ENCODE data around the gene NOTCH1. TPM values are rescaled to one million over a fixed set of nuclear protein-coding genes. Genes with fewer than 3 reads are reported as not detected.

The NOTCH1 gene
- total RNA-seq, 2 donors from 2014 or later = 71.6 to 84.2 TPM

DNA sequence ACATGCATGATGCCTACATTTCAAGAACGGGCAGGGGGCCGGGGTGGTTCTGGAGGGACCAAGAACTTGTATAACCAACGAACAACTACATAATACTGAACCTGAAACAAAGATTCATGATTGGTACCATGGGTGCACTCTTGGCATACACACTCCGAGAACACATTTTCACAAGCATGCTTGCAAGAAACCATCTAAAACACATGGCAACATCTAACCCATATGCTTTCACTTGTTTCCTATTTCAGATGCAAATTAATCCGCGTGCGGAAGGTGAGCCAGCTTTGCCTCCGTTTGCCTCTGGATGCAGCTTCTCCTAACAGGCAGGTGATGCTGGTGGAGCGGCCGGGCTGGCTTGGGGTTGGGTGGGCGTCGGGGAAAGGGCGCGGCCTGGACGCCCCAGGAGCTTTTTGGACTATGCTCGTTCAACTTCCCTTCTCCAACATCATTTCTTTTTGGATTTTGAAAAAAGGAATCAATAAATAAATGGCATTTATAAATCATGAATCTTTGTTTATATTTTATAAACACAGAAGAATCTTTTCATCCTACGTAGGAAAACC, 50.5 kb downstream of the NOTCH1 start:
- peaks cover 3 to 5% of the 10 kb centered on the region in 2 donors for H3K36me3 Mint-ChIP-seq (ENCODE audit: insufficient read depth in 2 of 2)
- DNase-seq = no peak
- no peaks in the 10 kb centered on the region for H3K9me3 Mint-ChIP-seq
- H3K4me1 Mint-ChIP-seq (ENCODE audit: low read depth) = no peaks in the 10 kb centered on the region
- no peak overlapping the region for H3K4me3 Mint-ChIP-seq
- H3K27ac Mint-ChIP-seq = no peak overlapping the region
- no peak for ATAC-seq (replicated peaks in 1 of 2)
- H3K27me3 Mint-ChIP-seq (ENCODE audit: low read depth) = no peaks in the 10 kb centered on the region

DNA sequence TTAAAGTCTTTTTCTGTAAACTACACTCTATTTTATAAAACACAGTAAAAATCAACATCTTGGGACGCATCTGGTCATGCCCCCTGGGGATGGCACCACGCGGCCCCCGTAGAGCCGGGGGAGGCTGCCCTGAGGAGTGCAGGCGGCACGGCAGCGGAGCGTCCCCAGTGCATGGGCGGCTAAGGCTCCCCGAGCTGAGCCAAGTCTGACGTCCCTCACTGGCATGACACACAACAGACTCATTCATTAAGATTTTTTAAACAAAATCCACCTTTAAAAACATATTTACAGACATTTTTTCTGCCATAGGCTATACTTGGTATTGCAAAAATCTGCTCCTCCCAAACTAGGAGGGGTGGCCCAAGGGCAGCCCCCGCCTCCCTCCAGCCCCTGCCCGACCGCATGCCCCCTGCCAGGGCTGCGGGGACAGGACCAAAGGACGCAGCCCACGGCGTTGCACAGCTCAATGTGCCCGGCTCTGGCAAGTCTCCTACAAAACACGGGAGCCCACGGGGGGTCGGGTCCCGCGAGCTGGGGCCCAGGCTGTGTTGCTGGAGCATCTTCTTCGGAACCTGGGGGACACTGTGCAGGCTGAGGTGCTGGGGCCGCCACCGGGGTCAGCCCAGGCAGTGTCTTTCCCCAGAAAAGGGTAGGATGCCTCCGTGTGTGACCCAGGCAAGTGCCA, 51.2 kb downstream of the NOTCH1 start:
- H3K4me3 Mint-ChIP-seq = no peak overlapping the region
- no peaks in the 10 kb centered on the region for H3K27me3 Mint-ChIP-seq (ENCODE audit: low read depth)
- H3K27ac Mint-ChIP-seq = no peak overlapping the region
- DNase-seq (no peak), ATAC-seq (replicated peaks in 1 of 2) (no peak)
- no peaks in the 10 kb centered on the region for H3K9me3 Mint-ChIP-seq
- no peaks in the 10 kb centered on the region for H3K4me1 Mint-ChIP-seq (ENCODE audit: low read depth)
- H3K36me3 Mint-ChIP-seq (ENCODE audit: insufficient read depth in 2 of 2) = peaks cover 3 to 5% of the 10 kb centered on the region in 2 donors

DNA sequence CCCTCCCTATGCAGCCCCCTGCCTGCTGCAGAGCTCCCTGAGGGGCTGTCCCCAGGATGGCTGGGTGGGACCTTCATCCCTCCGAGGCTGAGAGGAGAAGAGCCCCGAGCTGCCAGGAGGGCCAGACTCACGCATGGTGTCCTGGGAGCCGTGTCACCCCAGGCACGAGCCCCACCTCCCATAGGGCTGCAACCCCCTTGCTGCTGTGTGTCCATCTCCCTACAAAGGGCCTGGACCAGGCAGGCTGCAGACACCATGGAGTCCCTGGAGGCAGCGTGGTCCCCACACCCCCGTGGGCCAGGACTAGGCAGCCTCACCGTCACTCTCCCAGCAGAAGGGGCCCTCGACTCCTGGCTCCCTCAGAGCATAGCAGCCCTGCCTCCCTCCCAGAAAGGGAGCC, 51.8 kb downstream of the NOTCH1 start:
- ATAC-seq (replicated peaks in 1 of 2) = peak; percentile 4 to 14
- H3K27ac Mint-ChIP-seq = no peak overlapping the region

DNA sequence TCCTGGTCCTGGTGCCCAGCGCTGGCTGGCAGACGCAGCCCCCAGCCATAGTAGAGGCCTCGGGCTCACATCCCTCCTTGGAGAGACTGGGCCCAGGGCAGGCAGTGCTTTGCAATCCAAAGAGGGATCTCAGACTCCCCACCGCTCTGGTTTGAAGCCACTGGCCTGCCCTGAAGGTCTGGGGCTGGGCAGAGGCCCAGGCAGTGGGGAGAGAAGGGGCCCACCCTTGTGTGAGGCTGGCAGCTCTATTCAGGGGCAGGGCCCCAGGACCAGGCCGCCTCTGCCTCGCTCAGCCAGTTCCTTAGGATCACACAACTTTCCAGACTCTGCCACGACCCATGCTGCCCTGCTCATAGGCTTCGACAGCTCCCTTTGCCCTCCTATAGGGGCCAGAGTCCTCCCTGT, 52.3 kb downstream of the NOTCH1 start:
- Mint-ChIP-seq H3K4me3 (no peak overlapping the region), H3K27me3 (ENCODE audit: low read depth) (no peaks in the 10 kb centered on the region), H3K27ac (no peak overlapping the region), H3K4me1 (ENCODE audit: low read depth) (no peaks in the 10 kb centered on the region), H3K36me3 (ENCODE audit: insufficient read depth in 2 of 2) (peaks cover 0 to 3% of the 10 kb centered on the region in 2 donors), H3K9me3 (no peaks in the 10 kb centered on the region)
- DNase-seq (no peak), ATAC-seq (replicated peaks in 1 of 2) (peak; percentile 6 to 14)

More for the DNA sequence above, 51.8 kb downstream of the NOTCH1 start:
- no peaks in the 10 kb centered on the region for H3K27me3 Mint-ChIP-seq (ENCODE audit: low read depth)
- H3K9me3 Mint-ChIP-seq = no peaks in the 10 kb centered on the region
- peaks cover 3% of the 10 kb centered on the region in 2 donors for H3K36me3 Mint-ChIP-seq (ENCODE audit: insufficient read depth in 2 of 2)
- H3K4me3 Mint-ChIP-seq = no peak overlapping the region
- H3K4me1 Mint-ChIP-seq (ENCODE audit: low read depth) = no peaks in the 10 kb centered on the region
- DNase-seq = no peak

DNA sequence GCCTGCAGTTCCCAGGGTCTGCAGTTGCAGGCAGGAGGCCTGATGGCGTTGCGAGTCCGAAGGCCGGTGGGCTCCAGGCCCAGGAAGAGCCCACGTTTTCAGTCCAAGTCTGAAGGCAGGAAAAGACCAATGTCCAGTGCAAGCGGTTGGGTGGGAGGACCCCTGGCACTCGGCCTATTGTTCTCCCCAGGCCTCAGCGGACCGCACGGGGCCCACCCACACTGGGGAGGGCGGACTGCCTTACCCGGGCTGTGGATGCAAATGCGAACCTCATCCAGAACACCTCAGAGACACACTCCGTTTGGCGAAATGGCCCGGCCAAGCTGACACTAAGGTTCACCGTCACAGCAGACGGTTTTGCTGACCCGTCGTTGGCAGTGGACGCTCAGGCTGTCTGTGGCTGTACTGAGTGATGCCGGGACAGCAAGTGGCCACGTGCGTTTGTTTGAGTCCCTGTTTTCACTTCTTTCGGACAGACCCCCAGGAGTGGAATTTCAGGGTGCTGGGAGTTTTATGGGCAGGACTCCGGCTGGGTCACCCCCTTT, 52.8 kb downstream of the NOTCH1 start:
- H3K4me1 Mint-ChIP-seq (ENCODE audit: low read depth) = no peaks in the 10 kb centered on the region
- H3K27me3 Mint-ChIP-seq (ENCODE audit: low read depth) = no peaks in the 10 kb centered on the region
- peaks cover 0 to 3% of the 10 kb centered on the region in 2 donors for H3K36me3 Mint-ChIP-seq (ENCODE audit: insufficient read depth in 2 of 2)
- H3K4me3 Mint-ChIP-seq = no peak overlapping the region
- H3K27ac Mint-ChIP-seq = no peak overlapping the region
- ATAC-seq (replicated peaks in 1 of 2) = no peak
- no peaks in the 10 kb centered on the region for H3K9me3 Mint-ChIP-seq
- DNase-seq = no peak

DNA sequence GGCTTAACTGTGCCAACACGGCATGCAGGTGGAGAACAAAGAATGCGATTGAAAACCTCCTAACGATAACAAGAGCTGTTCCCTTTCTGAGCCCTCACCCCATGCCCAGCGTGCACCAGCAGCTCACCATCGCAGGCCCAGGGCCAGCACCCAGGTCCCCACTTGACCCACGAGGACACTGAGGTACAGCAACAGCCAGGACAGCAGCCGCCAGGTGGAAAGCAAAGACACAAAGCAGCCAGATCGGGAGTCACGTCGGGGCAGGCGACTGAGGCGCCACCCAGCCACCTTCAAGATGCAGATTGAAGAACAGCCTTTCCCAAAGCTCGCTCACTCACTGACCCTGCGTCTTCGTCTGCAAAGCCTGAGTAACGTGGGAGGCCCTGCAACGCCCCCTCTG, 56.1 kb downstream of the NOTCH1 start:
- no peaks in the 10 kb centered on the region for H3K36me3 Mint-ChIP-seq (ENCODE audit: insufficient read depth in 2 of 2)
- DNase-seq (no peak), ATAC-seq (replicated peaks in 1 of 2) (no peak)
- no peaks in the 10 kb centered on the region for H3K27me3 Mint-ChIP-seq (ENCODE audit: low read depth)
- H3K4me3 Mint-ChIP-seq = no peak overlapping the region
- no peaks in the 10 kb centered on the region for H3K4me1 Mint-ChIP-seq (ENCODE audit: low read depth)
- no peak overlapping the region for H3K27ac Mint-ChIP-seq
- no peaks in the 10 kb centered on the region for H3K9me3 Mint-ChIP-seq

DNA sequence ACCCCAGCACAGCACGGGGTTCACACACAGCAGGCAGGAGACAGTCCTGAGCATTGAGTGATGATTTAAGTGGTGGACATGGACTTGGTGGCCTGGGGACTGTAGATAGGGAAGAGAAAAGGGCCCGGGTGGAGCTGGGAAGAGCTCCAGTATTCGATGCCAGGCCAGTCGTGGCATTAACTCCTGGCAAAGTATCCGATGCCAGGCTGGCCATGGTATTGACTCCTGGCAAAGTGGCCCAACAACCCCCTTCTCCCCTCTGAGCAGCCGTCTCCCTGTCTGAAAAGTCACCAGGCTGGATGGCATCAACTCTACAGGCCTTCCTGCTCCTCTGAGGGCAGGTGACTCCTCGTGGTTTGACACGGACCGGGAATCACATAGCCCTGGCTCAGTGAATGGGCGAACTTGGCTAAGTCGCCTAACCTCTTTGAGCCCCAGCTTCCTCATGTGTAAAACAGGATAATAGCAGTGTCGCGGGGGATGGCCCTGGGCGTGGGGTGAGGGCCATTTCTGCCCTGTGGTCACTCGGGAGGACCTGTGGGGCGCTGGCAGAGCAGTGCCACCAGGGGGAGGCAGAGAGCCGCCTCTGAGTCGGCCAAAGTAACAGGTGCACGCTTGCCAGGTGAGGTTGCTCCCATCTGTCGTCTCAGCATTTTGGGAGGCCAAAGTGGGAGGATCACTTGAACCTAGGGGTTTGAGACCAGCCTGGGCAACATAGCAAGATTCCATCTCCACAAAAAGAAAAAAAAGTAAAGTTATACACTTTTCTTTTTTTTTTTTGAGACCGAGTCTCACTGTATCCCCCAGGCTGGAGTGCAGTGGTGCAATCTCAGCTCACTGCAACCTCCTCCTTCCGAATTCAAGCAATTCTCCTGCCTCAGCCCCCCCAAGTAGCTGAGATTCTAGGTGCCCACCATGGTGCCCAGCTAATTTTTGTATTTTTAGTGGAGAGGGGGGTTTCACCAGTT, 57.3 kb downstream of the NOTCH1 start:
- H3K27ac Mint-ChIP-seq = no peak overlapping the region
- no peaks in the 10 kb centered on the region for H3K36me3 Mint-ChIP-seq (ENCODE audit: insufficient read depth in 2 of 2)
- no peaks in the 10 kb centered on the region for H3K4me1 Mint-ChIP-seq (ENCODE audit: low read depth)
- ATAC-seq (replicated peaks in 1 of 2) (peak; percentile 39 to 48), DNase-seq (peak; percentile 78 to 85)
- H3K9me3 Mint-ChIP-seq = no peaks in the 10 kb centered on the region
- H3K4me3 Mint-ChIP-seq = no peak overlapping the region
- no peaks in the 10 kb centered on the region for H3K27me3 Mint-ChIP-seq (ENCODE audit: low read depth)

DNA sequence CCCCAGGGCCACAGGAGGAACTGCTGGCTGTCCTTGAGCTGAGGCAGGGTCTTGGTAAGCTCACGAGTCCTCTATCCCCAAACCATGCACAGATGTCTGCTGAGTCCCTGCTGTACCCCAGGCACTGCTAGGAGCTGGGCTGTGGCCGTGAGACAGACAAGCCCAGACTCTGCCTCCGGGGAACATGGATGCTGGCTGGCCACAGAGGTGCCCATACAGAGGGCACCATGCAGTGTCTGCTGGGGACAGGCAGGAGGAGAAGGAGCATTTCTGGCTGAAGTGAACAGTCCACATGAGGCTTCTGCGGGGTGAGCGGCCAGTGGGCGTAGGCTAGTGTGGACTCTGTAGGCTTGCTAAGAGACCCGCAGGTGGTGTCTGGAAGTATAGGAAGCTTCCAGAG, 58.2 kb downstream of the NOTCH1 start:
- Mint-ChIP-seq H3K27me3 (ENCODE audit: low read depth) (no peaks in the 10 kb centered on the region), H3K4me3 (no peak overlapping the region), H3K27ac (no peak overlapping the region), H3K4me1 (ENCODE audit: low read depth) (no peaks in the 10 kb centered on the region), H3K9me3 (no peaks in the 10 kb centered on the region), H3K36me3 (ENCODE audit: insufficient read depth in 2 of 2) (peaks cover 1 to 2% of the 10 kb centered on the region in 2 donors)
- ATAC-seq (replicated peaks in 1 of 2) (no peak), DNase-seq (no peak)

DNA sequence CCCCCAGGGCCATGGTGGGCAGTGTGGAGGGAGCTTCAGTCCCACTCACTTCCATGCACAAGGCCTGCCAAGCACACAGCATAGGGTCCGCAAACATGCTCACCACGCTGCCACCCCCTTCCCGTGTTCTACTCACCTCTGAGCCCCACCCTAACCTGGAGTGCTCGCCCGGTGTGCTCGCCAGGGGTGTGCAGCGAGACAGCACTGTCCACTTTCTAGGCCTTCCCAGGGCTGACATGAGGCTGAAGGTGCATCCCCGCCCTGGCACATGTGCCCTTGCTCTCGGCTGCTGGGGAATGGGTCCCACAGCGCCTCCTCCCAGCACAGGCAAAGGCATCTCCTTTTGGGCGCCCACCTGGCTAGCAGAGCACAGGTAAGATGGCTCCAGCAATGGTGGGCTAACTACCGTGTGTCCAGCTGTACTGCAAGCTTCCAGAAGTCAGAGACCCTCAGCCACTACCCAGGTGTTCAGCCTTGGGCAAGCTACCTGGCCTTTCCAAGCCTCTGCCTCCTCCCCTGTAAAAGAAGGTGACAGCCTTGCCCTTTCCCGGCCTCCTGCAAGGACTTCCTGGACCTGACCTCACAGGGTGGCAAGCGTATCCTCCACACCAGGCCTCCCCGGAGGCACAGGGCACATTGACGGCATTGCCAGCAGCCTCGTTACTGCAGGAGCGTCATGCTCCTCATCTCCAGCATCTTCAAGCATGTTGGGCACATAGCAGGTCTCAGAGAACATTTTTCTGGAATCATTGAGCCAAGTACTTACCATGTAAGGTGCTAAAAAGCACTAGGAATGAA, 58.8 kb downstream of the NOTCH1 start:
- Mint-ChIP-seq H3K4me3 (no peak overlapping the region), H3K27ac (no peak overlapping the region), H3K27me3 (ENCODE audit: low read depth) (no peaks in the 10 kb centered on the region), H3K36me3 (ENCODE audit: insufficient read depth in 2 of 2) (peaks cover 1 to 6% of the 10 kb centered on the region in 2 donors), H3K4me1 (ENCODE audit: low read depth) (peaks cover under 1% of the 10 kb centered on the region), H3K9me3 (no peaks in the 10 kb centered on the region)
- DNase-seq = no peak
- ATAC-seq (replicated peaks in 1 of 2) = no peak

DNA sequence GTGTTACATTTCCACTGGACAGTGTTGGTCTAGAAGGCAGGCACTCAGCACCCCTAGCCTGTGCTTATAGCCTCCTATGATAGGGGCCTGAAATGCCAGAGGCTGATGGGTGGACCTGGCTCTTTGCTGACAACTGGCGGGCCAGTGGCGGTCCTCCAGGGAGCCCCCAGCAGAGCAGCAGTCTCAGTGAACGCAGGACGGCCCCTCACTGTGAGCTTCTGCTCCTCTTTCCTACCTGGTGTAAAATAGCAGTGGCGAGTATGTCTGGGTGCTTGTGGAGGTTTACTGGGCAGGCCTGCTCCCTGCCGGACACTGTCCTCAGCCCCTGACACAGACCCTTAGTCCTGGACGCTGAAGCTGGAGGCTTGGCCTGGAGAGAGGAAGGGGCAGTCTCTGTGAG, 59.7 kb downstream of the NOTCH1 start:
- no peaks in the 10 kb centered on the region for H3K9me3 Mint-ChIP-seq
- no peak overlapping the region for H3K4me3 Mint-ChIP-seq
- no peaks in the 10 kb centered on the region for H3K27me3 Mint-ChIP-seq (ENCODE audit: low read depth)
- ATAC-seq (replicated peaks in 1 of 2) (no peak), DNase-seq (no peak)
- H3K27ac Mint-ChIP-seq = no peak overlapping the region
- H3K36me3 Mint-ChIP-seq (ENCODE audit: insufficient read depth in 2 of 2) = peaks cover 5 to 6% of the 10 kb centered on the region in 2 donors
- peaks cover 10% of the 10 kb centered on the region for H3K4me1 Mint-ChIP-seq (ENCODE audit: low read depth)

DNA sequence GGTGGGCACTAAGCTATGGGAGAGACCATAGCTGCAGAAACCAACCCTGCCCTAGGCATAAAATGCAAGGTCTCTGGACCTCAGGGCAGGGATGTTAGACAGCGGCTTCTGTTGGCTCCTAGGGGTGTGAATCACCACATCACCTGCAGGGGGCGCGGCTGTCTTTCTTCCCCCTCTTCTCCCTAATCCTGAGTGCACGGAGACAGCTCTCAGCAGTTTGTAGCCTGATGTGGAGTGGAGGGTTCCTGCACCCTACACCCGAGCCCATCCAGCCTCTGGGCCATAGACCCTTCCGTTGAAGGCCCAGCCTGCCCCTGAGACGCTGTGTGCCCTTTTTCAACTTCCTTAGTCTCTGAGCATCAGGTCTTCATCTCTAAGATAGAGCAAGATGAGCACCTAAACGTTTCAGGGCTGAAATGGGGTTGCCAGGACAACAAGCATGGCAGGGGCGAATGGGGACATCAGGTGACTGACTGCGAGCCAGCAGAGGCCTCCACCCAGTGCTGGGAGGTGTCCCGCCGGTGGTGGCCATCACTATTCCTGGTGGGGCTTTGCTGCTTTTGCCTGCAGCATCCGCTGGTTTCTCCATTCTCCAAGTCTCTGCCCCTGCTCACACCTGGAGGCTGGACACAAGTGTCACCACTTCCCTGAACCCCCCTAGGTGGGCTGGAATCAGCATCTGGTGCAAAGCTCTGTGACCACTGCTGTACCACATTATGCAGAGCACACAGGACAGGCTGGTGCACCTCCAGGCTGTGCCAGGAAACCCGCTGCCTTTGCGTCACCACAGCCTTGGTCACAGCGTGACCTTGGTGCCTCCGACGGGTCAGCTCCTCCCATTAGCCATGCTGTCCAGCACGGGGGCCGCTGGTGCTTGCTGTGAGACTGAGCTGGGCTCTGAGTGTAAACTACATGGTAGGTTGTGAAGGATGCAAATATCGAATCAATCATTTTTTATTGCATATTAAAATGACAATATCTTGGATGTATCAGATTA, 60.5 kb downstream of the NOTCH1 start:
- peak overlapping the region; percentile 66 to 70 for H3K4me3 Mint-ChIP-seq
- no peaks in the 10 kb centered on the region for H3K27me3 Mint-ChIP-seq (ENCODE audit: low read depth)
- ATAC-seq (replicated peaks in 1 of 2) = no peak
- peak; percentile 84 to 85 for DNase-seq
- H3K27ac Mint-ChIP-seq = no peak overlapping the region
- H3K36me3 Mint-ChIP-seq (ENCODE audit: insufficient read depth in 2 of 2) = peaks cover 5 to 6% of the 10 kb centered on the region in 2 donors
- peaks cover 17% of the 10 kb centered on the region for H3K4me1 Mint-ChIP-seq (ENCODE audit: low read depth)
- H3K9me3 Mint-ChIP-seq = no peaks in the 10 kb centered on the region
